ENCODE results near the gene LINGO3.
A peak's percentile ranks its signal among the peaks of the same experiment; 100 is the strongest.

The LINGO3 gene

DNA sequence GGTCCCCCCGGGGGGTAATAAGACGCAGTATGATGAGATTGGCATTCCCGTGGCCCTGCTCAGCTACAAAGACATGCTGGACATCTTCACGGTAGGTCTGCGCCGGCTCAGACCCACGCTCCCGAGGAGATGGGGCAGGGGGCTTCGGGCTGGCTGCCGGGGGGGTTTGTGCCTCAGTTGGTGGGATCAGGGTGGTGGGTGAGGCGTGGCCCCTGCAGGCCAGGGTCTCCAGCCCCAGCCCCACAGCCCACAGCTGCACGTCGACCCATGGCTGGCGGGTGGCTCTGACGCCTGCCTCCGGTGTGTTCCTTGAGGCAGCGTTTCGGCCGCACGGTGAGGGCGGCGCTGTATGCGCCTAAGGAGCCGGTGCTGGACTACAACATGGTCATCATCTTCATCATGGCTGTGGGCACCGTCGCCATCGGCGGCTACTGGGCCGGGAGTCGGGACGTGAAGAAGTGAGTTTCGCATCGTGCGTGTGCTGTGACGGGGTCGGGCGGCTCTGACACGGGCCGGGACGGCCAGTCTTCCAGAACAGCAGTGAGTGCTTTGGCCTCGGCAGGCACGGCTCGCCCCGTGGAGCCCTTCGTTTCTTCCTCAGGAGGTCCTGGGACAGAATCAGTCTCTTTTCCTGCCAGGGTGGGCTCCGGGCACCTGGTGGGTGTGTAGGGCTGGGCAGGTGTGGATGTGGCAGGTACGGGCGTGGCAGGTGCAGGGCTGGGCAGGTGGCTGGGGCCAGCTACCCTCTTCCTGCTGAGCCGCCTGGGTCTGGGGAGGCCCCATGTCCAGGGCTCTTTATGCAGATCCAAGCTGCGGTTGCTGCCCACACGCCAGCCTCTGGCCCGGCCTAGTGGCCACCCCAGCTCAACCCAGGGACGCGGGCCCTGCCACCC, 31.0 kb upstream of the LINGO3 start:
- no peak for DNase-seq

DNA sequence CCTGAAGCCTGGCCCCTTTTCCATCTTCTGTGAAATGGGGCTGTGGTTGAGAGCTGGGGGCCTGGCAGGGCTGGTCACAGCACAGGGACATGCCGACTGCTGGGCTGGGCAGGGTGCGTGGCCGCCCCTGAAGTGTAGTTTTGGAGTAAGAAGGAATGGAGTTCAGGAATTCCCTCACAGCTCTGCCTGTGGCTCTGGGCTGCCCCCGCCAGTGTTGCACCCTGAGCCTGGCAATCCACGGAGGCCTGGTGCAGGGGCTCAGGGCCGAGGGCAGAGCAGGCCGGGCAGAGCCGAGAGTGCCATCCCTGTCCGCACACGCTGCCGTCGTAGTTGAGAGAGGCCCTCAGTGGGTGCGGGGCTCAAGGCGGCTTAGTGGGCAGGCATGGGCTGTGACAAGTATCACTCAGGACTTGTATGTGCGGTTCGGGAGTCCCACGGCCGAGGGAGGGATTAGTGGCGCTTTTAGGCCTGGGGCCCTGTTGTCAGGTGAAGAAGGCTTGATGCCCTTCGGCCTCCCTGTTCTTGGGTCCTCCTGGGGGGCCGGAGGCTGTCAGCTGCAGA, 30.2 kb upstream of the LINGO3 start:
- DNase-seq, result no peak

DNA sequence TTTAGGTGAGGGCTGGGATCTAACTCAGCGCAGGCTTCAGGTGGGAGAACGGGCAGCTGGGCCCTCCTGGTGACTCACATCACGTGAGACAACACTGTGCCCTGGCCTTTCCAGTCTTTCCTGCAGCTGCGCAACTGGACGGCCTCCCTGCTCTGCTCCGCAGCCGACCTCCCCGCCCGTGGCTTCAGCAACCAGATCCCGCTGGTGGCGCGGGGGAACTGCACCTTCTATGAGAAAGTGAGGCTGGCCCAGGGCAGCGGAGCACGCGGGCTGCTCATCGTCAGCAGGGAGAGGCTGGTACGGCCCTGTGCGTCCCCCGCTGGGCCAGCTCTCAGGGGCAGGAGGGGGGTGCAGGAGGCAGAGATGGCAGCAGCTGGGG, 29.4 kb upstream of the LINGO3 start:
- DNase-seq, result peak; percentile 63

DNA sequence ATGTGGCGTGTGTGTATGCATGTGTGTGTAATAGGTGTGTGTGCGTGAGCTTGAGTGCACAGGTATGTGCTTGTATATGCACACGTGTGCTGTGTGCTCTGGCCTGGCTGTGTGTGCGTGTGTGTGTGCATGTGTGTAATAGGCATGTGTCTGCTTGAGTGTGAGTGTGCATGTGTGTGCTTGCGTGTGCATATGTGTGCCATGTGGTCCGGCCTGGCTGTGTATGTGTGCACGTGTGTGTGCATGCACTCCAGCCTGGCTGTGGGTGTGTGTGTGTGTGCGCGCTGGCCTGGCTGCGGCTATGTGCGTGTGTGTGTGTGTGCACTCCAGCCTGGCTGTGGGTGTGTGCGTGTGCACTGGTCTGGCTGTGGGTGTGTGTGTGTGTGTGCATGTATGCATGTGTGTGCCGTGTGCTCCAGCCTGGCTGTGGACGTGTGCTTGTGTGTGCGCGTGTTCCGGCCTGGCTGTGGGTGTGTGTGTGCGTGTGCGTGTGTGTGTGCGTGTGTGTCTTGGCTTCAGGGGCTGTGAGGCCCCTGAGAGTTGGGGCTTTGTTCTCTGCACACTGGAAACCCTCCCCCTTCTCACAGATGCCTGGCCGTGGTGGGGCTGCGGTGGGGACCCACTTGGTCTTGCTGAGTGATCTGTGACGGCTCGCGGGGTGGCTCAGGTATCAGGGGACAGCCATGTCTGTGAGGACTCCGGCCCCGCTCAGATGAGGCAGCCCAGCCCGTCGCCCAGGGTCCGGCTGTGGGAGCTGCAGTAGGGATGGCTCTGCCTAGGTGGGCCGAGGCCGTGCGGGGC, 28.8 kb upstream of the LINGO3 start:
- no peak for DNase-seq

DNA sequence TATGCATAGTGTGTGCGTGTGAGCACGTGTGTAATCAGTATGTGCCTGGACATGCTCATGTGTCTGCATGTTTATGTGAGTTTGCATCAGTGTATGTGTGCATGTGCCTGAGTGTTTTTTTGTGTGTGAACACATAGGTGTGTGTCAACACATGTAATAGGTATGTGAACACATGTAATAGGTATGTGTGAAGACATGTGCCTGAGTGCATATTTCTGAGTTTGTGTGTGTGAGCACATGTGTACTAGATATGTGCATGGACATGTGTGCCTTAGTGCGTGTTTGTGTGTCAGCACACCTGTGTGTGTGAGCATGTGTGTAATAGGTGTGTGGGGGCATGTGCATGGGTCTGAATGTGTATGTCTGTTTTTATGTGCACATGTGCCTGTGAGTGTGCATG, 27.9 kb upstream of the LINGO3 start:
- DNase-seq, result no peak

- no peak for DNase-seq
Observed at GRCh38 chr19:2334986-2335846, 27.3 kb upstream of the LINGO3 start.

GRCh38 chr19:2334426-2334825, 26.5 kb upstream of the LINGO3 start:
- no peak for DNase-seq

GRCh38 chr19:2333807-2334211, 25.9 kb upstream of the LINGO3 start:
- no peak for DNase-seq

DNA sequence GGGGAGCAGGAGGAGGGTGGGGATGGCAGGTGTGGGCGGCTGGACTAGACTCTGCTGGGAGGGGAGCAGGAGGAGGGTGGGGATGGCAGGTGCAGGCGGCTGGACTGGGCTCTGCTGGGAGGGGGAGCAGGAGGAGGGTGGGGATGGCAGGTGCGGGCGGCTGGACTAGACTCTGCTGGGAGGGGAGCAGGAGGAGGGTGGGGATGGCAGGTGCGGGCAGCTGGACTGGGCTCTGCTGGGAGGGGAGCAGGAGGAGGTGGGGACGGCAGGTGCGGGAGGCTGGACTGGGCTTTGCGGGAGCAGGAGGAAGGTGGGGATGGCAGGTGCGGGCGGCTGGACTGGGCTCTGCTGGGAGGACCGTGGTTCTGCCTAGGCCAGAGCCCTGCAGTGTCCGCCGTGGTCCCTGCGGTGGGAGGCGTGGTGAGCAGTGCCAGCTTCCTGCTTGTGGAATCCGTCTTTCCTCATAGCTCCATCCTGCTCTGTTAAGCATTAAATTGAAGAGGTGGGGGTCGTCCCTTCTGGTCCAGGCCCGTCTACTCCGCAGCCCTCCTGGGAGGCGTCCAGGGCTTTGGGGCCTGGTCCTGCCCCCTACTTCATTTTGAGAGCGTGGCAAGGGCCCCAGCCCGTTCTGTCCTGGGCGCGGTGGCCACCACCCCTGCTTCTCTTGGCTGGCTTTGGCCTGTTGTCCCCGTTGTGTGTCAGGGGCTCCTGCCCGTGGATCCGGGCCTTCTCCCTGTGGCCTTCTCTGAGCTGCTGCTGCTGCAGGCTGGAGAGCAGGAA, 25.3 kb upstream of the LINGO3 start:
- DNase-seq, result no peak

- DNase-seq, result no peak
Observed at GRCh38 chr19:2332341-2333026, 24.5 kb upstream of the LINGO3 start.

DNA sequence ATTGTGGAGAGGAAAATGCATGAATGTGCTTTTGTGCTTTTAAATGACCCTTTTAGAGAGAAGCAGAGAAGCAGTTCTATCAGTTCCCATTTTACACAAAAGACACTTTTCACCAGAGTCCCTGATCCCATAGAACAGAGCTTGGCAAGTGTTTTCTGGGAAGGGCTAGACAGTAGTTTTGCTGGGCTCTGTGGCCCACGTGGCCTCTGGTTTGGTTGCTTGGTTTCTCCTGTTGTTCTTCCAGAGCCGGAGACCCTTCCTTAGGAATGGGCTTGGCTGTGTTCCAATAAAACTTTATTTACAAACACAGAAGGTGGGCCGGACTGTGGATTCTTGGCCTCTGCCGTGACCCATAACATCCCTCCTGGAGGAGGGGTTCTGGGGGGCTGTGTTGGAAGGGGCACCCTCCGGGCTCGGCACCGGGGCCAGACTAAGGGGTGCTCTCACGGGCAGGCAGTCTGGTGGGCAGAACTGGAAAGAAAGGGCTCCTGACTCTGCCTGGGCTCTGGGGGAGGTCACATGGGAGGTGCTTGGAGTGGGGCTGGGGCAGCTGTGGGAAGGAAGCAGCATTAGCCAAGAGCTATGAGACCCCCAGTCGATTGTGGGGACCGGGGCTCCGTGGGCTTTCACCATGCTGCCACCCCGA, 23.8 kb upstream of the LINGO3 start:
- DNase-seq, result no peak

GRCh38 chr19:2330632-2331284, 22.8 kb upstream of the LINGO3 start:
- DNase-seq, result no peak

- no peak for DNase-seq
Observed at GRCh38 chr19:2330255-2330631, 22.3 kb upstream of the LINGO3 start.

- DNase-seq, result no peak
Observed at GRCh38 chr19:2329501-2329916, 21.6 kb upstream of the LINGO3 start.

DNA sequence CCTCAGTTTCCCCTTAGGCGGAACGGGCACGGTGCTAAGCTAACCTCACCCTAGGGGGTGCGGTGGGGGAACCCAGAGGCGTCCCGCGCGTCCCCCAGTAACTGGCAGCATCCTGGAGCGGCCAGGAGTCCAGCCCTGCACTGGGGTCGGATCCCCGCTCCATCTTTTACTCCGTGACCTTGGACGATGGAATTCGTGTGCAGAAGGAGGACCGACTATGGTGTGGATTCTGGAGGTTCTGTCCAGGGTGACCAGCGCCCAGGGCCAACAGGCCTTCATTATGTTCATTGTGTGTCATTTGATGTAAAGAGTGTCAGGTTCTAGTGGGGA, 21.2 kb upstream of the LINGO3 start:
- DNase-seq, result no peak

DNA sequence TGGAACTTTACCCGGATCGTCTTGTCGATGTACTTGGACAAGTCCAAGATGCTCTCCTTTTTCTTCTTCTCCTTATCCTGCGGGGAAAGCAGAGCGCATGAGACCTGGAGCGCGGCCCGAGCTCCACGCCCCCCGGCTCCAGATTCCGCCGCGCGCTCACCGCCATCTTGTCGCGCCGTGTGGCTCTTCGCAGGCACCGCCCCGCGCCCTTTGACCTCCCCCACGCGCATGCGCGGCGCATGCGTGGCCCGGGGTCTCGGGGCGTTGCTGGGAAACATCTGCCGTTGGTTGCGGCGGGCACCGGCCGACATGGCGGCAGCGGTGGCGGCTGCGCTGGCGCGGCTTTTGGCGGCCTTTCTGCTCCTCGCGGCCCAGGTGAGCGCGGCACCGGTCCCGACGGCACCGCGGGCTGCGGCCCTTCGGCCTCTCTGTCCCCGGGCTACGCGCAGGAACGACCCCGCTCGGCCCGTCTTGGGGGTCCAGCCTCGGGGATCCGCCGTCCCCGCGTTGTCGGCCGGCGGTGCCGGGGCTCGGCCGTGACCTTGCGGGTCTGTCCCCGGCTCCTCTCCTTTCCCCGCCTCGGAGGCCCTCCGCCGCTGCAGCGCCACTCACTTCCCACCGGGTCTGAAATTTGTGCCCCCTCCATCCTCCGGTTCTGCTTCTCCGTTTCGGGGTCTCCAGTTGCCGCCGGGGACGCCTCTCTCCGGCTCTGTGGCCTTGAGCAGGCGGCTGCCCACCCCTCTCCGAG, 20.6 kb upstream of the LINGO3 start, which contains the start of the genes LSM7 and SPPL2B:
LSM7 (minus strand) TSS at position 186 of the 748 bp plus-strand sequence; CDS start at position 166, 20 bp downstream.
SPPL2B (plus strand) TSS at position 284 of the 748 bp plus-strand sequence; CDS start at position 310, 26 bp downstream.
- DNase-seq, result peak; percentile 97

GRCh38 chr19:2327773-2328400, 19.9 kb upstream of the LINGO3 start:
- DNase-seq, result no peak

DNA sequence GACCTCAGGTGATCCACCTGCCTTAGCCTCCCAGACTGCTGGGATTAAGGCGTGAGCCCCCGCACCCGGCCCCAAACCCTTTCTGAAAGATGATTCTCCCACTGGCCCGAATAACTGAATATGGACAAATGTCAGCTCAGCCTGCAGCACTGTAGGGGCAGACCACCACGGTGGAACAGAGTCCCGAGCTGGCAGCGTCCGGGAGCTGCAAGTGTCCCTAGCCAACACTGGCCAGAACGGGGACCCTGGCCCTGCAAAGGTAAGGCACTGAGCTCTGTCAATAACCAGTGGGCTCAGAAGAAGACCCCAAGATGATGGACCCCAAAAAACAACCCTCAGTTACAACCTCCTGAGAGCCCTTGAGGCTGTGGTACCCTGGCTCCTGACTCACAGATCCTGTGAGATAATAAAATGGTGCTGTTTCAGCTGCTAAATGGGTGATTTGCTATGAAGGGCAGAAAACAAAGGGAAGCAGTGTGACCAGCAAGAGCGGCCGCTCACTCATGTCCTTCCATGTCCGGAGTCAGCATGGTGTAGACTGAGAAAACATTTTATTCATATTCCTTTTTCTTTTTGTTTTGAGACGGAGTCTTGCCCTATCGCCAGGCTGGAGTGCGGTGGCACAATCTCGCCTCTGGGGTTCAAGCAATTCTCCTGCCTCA, 18.9 kb upstream of the LINGO3 start:
- no peak for DNase-seq

Measured in 8988T (cell line).